GM18873 (cell line): ENCODE data around the gene WDR87.
"Not testable (repeated sequence)": the region's sequence is repeated elsewhere in the genome, so short reads cannot be mapped to it uniquely, and the experiment has no call there.

ENCODE experiments used
- ATAC-seq: cut with Tn5 transposase; IDR thresholded peaks from one replicate; pipeline ENCODE4 v1.9.1; 2021; ENCODE audit warnings: mild to moderate bottlenecking, moderate library complexity, moderate number of reproducible peaks; ENCODE audit not compliant: unreplicated experiment, low FRiP score

Gene WDR87

DNA sequence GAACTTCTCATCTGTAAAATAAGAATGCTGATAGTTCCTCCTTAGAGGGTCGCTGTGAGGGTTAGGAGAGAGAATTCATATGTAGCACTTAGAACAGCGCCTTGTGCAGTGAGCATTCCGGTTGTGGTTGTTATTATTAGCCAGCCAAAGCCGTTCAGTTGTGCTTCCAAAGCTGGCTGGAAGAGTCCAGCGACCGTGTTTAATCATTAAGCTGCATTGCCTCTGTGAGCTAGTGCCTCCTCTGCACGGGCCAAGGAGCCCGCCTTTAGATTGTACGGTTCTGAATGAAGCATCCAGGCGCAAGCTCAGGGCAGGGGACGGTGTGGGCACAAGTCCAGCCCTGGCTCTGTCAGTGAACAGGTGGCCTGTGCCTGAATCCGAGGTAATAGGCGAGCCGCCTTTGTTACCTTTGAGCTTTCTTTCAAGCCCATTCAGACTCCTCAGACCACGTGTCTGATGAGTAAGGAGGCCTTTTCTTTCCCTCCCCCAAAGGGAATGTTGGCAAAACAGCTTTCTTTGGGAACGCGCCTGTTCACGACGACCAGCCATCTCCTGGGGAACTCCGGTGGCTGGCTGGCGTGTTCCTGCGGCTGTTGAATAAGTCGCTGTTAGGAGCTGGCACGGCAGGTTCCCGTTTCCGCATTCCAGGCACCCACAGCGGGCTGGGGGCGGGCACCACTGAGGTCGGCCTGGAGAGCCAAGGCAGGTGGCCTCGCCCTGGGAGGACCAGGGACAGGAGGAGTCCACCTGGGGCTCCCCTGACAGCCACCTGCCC is 25.7 kb upstream of the WDR87 start:
- ATAC-seq: no peak

DNA sequence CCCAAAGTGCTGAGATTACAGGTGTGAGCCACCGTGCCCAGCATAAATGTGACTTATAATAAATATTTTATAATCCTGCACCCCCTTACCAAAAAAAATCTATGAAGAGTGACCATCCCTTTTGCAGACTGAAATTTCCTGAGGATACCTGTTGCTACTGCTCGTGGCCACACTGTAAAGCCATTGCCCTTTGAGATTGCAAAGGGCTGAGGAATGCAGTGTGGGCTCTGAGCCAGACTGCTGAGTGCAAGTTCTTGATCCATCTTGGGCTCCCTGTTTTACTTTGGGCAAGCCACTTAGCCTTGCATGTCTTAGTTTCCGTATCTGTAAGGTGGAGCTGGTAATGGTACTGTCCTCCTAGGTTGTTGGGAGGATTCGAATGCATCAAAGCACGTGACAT is 24.0 kb upstream of the WDR87 start:
- no peak for ATAC-seq

DNA sequence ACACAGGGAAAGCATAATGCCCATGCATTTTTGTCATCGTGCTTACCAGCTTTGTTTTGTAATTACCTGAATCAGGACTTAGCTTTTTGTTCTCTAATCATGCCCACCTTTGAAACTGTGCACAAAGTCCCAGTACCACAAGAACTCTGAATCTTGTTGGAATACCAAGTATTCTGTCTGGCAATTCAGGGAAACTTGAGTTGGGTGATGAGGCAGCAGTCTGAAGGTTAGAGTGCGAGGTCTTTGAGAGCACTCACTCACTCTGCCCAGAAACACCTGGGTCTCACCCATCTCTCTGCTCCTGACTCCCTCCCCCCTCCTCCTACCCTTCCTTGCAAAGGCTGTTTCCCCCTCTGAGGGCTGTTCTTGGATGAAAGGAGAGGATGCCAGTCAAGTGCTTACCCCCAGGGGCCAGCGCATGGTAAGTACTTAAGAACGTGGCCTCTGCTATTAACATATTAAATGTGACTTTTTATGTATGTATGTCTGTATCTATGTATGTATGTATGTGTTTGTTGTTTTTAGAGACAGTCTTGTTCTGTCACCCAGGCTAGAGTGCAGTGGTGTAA is 23.0 kb upstream of the WDR87 start:
- no peak for ATAC-seq

DNA sequence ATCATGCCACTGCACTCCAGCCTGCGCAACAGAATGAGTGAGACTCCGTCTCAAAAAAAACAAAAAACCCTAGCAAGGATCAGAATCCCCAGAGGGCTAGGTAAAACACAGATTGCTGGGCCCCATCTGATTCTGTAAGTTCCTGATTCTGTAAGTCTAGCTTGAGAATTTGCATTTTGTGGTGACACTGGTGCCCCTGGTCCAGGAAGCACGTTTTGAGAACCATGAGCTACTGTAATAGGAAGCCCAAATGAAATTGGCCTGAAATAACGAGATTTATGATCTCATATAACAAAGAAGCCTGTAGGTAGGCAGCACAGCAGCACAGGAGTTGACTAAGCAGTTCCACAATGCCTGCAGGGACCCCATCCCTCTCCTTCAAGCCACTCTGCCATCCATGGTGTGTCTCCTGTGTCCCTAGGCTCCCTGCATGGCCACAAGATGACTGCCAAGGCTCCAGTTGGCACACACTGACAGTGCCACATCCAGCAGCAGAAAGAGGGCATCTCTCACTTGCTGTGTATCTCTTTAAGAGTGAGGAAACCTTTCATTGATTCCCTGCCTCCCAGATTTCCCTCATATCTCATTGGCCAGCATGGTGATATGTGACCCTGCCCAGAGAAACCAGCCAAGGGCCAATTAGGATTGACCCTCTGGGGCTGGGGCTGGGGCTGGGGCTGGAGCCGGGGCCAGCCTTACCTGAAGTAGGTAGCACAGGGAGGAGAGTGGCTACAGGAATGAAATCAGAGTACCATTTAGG is 22.3 kb upstream of the WDR87 start:
- ATAC-seq: no peak

GRCh38 chr19:37926711-37927110 is 20.3 kb upstream of the WDR87 start:
- ATAC-seq: no peak

GRCh38 chr19:37926255-37926654 is 19.9 kb upstream of the WDR87 start:
- ATAC-seq: no peak

DNA sequence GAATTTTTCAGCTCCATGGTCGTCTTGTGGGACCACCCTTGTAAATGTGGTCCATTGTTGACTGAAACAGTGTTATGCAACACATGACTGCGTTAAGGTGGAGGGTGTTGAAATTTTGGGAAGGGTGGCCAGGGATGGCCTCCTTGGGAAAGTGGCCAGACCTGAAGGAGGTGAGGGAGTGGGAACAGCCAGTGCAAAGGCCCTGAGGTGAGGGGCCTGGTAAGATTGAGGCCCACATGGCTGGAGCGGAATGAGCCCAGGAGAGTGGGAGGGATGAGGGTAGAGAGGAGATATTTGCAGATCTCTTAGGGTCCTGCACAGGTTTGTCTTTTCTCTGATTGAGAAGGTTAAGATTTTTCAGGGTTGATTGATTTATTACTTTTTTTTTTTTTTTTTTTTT is 18.8 kb upstream of the WDR87 start:
- ATAC-seq: no peak

DNA sequence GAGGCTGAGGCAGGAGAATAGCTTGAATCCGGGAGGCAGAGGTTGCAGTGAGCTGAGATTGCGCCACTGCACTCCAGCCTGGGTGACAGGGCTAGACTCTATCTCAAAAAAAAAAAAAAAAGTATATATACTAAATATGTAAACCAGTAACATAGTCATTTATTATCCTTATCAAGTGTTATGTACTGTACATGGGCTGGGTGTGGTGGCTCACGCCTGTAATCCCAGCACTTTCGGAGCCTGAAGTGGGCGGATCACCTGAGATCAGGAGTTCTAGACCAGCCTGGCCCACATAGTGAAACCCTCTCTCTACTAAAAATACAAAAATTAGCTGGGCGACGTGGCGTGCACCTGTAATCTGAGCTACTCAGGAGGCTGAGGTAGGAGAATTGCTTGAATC is 18.2 kb upstream of the WDR87 start:
- not testable (repeated sequence) for ATAC-seq

GRCh38 chr19:37920591-37921450 is 14.4 kb upstream of the WDR87 start:
- ATAC-seq: no peak

DNA sequence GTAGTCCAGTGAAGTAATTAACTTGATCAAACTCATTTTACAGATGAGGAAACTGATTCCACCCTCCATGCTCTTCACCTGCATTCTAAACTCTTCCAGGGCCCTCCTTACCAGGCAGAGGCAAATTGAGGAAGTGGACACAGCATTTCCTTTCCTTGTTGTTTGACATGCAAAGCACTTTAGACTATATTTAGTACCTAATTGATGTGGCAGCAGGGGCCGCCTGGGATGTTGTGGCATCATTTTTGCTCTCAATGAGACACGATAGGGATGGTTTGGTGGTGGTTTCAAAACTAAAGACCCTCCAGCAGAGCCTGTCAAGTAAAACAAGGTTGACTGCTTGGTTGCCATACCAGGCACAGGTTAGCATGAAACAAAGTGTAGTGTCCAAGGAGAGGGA is 8.5 kb upstream of the WDR87 start:
- peak; percentile 42 for ATAC-seq

DNA sequence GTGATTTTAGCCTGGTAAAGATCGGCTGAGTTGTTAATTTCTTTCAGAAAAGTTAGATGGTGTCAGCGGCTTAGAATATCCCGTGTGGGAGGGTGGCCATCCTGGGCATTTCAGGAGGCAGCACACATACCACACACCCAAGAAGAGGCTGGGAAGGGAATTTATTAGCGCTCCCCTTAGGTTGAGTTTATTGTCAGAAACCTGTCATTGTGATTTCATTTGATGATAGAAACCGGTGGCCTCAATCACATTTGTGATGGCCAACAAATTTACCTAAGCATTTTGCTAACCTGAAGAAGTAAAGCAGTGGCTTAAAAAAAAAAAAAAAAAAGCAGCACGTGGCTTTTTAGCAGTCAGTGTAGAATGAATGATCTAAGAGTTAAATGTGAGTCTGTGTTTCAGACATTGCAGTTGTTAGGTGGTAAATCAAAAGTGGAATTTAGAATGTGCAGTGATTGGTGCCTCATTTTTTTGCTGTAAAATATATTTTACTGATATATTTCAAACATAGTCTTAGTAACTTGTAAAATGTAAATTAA is 3.3 kb upstream of the WDR87 start:
- no peak for ATAC-seq

GRCh38 chr19:37907735-37908455 is 1.5 kb upstream of the WDR87 start:
- ATAC-seq: no peak

DNA sequence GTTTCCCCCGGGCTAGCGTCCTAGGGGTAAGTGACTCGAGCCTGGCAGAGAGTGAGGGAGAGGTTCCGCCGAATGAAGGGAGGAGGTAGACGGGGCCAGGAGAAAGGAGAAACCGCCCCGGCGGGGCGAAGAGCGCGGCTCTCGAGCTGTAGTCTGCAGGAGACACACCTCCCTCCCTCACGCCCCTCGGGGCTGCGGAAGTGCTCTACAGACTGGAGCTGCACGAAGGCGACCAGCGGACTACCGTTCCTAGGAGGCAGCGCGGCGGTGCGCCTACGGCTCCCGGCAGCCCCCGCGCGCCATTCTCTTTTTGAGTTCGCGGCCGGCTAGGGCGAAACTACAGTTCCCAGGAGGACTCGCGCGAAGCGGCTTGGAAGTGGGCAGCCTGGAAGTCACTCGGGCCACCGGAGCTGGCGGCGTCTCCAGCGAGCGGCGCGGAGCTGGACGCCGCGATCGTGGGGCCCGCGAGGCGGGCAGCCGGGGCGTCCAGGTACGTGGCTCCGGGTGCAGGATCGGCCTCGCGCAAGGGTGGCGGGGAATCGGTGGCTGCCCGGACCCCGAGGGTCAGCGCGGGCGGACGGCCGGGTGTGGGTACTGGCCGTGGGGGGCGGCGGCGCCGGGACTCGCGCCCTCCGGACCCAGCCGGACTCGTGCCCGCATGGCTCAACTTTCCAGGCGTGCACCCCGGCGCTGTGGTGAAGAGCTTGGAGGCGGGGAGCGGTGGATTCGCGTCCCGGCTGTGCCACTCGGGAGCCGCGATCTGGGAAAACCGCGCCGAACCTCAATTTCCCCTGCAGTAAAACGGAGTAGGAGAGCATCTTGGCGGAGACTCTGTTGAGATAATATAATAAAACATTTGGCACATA is 708 bp upstream of the WDR87 start, which contains the start of gene SIPA1L3:
Gene SIPA1L3 (plus strand): TSS at position 340 of the 866 bp plus-strand sequence. CDS start 174,358 bp downstream, outside the sequence.
- ATAC-seq: peak; percentile 66

GRCh38 chr19:37903096-37903495 is 3.3 kb downstream of the WDR87 start:
- ATAC-seq: no peak

DNA sequence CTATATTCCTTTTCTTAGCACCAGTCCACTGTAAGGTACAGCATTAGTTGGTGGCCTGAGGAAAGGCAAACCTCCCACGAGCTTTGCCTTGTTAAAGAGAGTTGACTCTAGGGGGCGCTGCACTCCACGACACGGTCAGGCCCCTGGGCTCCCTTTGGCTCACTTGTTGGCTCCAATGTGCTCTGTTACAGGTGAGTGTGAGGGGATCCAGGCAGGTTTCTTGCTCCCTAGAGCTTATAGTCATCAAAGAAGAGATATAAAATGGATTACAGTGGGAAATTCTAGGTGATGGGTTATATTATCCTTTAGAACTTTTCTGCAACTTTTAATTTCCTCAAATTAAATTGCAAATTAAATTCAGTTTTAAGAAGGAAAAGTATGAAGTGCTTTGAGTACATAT is 3.7 kb downstream of the WDR87 start:
- no peak for ATAC-seq

DNA sequence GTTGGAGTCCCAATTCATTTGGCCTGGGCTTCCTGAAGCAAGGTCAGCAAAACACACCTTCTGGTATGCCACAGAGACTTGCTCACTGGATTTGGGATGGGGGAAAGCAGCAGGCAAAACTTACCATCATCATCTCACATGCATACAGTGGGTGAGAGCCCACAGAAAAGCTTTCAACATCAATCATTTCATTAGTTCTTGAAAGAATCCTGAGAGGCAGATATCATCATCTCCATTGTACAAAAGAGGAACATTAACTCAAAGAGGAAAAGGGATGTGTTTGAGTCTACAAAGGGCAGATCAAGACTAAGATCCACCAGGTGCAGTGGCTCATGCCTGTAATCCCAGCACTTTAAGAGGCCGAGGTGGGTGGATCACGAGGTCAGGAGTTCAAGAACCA is 6.4 kb downstream of the WDR87 start:
- ATAC-seq: no peak

DNA sequence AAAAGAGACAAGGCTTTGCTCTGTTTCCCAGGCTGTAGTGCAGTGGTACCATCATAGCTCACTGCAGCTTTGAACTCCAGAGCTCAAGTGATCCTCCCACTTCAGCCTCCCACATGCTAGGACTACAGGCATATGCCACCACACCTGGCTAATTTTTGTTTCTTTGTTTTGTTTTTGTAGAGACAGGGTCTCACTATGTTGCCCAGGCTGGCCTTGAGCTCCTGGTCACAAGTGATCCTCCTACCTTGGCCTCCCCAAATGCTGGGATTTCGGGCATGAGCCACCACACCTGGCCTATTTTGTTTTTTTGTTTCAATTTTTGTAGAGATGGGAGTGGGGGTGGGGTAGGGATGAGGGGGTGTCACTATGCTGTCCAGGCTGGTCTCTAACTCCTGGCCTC is 6.9 kb downstream of the WDR87 start:
- no peak for ATAC-seq

DNA sequence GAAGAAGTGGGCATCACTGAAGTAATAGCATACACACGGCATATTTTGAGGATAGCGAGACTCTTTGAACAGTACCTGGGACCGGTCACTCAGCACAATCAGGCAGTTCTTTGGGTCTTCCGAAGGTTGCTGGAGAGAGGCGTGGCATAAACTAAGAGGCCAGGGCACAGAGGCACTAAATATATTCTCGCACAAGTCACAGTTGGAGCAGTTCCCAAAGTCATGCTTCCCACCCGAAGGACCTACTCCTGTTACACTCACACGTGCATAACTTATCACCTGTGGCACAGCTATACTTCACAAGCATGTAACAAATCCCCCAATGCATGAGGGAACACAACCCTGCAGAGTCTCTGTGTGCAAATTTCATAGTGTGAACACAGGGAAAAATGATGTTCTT is 10.2 kb downstream of the WDR87 start:
- ATAC-seq: no peak
